ENCODE measurements around the gene RALA. TPM values are rescaled to one million over a fixed set of nuclear protein-coding genes. Genes with fewer than 3 reads are reported as not detected.

The RALA gene
- total and polyA plus RNA-seq, 2 of the 13 experiments (the other 11 are each of a cell fraction or from before 2014, with no cell fraction given) = 11.8 to 19.5 TPM

- peak; percentile 75; the same call in 1 of the 2 replicates for TF ChIP-seq UBTF (CRISPR knock-in tag; IDR thresholded peaks at IDR 0.05)
- TF ChIP-seq GATA4 (IDR thresholded peaks at IDR 0.05; ENCODE audit: borderline replicate concordance, low read depth) = peak; percentile 41; the same call in 1 of the 2 replicates
- TF ChIP-seq SCMH1 (CRISPR knock-in tag; IDR thresholded peaks at IDR 0.05; ENCODE audit: borderline replicate concordance) = no peak
- TF ChIP-seq ZNF891 (CRISPR knock-in tag; IDR thresholded peaks at IDR 0.05) = no peak
- TF ChIP-seq, protein P1, sequence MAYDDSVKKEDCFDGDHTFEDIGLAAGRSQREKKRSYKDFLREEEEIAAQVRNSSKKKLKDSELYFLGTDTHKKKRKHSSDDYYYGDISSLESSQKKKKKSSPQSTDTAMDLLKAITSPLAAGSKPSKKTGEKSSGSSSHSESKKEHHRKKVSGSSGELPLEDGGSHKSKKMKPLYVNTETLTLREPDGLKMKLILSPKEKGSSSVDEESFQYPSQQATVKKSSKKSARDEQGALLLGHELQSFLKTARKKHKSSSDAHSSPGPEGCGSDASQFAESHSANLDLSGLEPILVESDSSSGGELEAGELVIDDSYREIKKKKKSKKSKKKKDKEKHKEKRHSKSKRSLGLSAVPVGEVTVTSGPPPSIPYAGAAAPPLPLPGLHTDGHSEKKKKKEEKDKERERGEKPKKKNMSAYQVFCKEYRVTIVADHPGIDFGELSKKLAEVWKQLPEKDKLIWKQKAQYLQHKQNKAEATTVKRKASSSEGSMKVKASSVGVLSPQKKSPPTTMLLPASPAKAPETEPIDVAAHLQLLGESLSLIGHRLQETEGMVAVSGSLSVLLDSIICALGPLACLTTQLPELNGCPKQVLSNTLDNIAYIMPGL (CRISPR knock-in tag; IDR thresholded peaks at IDR 0.05; ENCODE audit: borderline replicate concordance in 1 of 2, low read depth in 1 of 2) = peak; percentile 63 to 84; a peak in 3 of 4 replicates
- TF ChIP-seq ZFP37 (CRISPR knock-in tag; IDR thresholded peaks at IDR 0.05; ENCODE audit: borderline replicate concordance) = no peak; the same call in 1 of the 2 replicates
- TF ChIP-seq STAT6 (CRISPR knock-in tag; IDR thresholded peaks at IDR 0.05; ENCODE audit: borderline replicate concordance) = peak; percentile 81; the same call in 1 of the 2 replicates
- no peak for TF ChIP-seq SP4 (CRISPR knock-in tag; IDR thresholded peaks at IDR 0.05)
- no peak for TF ChIP-seq GTF3A (CRISPR knock-in tag; conservative IDR thresholded peaks at IDR 0.05)
- no peak for TF ChIP-seq ZNF766 (CRISPR knock-in tag; IDR thresholded peaks at IDR 0.05; ENCODE audit: borderline replicate concordance)
- TF ChIP-seq ZNF382 (CRISPR knock-in tag; IDR thresholded peaks at IDR 0.05; ENCODE audit: borderline replicate concordance) = no peak
- no peak; the same call in 1 of the 2 replicates for TF ChIP-seq ZMAT3 (CRISPR knock-in tag; conservative IDR thresholded peaks at IDR 0.05)
- TF ChIP-seq, protein P2, sequence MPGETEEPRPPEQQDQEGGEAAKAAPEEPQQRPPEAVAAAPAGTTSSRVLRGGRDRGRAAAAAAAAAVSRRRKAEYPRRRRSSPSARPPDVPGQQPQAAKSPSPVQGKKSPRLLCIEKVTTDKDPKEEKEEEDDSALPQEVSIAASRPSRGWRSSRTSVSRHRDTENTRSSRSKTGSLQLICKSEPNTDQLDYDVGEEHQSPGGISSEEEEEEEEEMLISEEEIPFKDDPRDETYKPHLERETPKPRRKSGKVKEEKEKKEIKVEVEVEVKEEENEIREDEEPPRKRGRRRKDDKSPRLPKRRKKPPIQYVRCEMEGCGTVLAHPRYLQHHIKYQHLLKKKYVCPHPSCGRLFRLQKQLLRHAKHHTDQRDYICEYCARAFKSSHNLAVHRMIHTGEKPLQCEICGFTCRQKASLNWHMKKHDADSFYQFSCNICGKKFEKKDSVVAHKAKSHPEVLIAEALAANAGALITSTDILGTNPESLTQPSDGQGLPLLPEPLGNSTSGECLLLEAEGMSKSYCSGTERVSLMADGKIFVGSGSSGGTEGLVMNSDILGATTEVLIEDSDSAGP (CRISPR knock-in tag; IDR thresholded peaks at IDR 0.05; ENCODE audit: borderline replicate concordance) = peak; percentile 49; the same call in 1 of the 2 replicates
- TF ChIP-seq KMT2A (CRISPR knock-in tag; IDR thresholded peaks at IDR 0.05) = peak; percentile 68; the same call in 1 of the 2 replicates
- TF ChIP-seq PRPF4 (IDR thresholded peaks at IDR 0.05; ENCODE audit: low read depth, low read length, poor library complexity, severe bottlenecking) = no peak
- TF ChIP-seq MIER2 (CRISPR knock-in tag; IDR thresholded peaks at IDR 0.05) = no peak
- TF ChIP-seq ZNF781 (CRISPR knock-in tag; IDR thresholded peaks at IDR 0.05; ENCODE audit: borderline replicate concordance, not compliant biosample characterization) = no peak
- TF ChIP-seq ZNF747 (CRISPR knock-in tag; IDR thresholded peaks at IDR 0.05; ENCODE audit: borderline replicate concordance) = no peak; the same call in 1 of the 2 replicates
- TF ChIP-seq JUND (CRISPR knock-in tag; IDR thresholded peaks at IDR 0.05) = no peak
- TF ChIP-seq FOXP1 (IDR thresholded peaks at IDR 0.05) = no peak
- no peak for TF ChIP-seq FOXP1 (CRISPR knock-in tag; IDR thresholded peaks at IDR 0.05)
Measured at GRCh38 chr7:39623047-39623731, at the start of gene RALA (continued).
